ENCODE results near the gene SKAP1. TPM values are rescaled to one million over a fixed set of nuclear protein-coding genes. Genes with fewer than 3 reads are reported as not detected.
A peak's percentile ranks its signal among the peaks of the same experiment; 100 is the strongest.

SKAP1 gene
- total RNA-seq, 1 donor from 2014 or later, result 0.27 TPM

GRCh38 chr17:48357779-48358602 lies 72.0 kb downstream of the SKAP1 start:
- H3K36me3 ChIP-seq, result no peaks in the 10 kb centered on the region
- DNase-seq, result no peak
- H3K4me3 ChIP-seq, result no peak overlapping the region
- peaks cover 98% of the 10 kb centered on the region for H3K27me3 ChIP-seq (ENCODE audit: low read depth)
- TF ChIP-seq, protein P1, sequence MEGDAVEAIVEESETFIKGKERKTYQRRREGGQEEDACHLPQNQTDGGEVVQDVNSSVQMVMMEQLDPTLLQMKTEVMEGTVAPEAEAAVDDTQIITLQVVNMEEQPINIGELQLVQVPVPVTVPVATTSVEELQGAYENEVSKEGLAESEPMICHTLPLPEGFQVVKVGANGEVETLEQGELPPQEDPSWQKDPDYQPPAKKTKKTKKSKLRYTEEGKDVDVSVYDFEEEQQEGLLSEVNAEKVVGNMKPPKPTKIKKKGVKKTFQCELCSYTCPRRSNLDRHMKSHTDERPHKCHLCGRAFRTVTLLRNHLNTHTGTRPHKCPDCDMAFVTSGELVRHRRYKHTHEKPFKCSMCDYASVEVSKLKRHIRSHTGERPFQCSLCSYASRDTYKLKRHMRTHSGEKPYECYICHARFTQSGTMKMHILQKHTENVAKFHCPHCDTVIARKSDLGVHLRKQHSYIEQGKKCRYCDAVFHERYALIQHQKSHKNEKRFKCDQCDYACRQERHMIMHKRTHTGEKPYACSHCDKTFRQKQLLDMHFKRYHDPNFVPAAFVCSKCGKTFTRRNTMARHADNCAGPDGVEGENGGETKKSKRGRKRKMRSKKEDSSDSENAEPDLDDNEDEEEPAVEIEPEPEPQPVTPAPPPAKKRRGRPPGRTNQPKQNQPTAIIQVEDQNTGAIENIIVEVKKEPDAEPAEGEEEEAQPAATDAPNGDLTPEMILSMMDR (IDR thresholded peaks at IDR 0.05; ENCODE audit: borderline replicate concordance), result no peak
- H3K27ac ChIP-seq (replicated peaks), result no peak overlapping the region
- no peaks in the 10 kb centered on the region for H3K9me3 ChIP-seq (replicated peaks)
- intact Hi-C loops (cut with micrococcal nuclease), result no loop called here
- H3K4me1 ChIP-seq, result no peaks in the 10 kb centered on the region

DNA sequence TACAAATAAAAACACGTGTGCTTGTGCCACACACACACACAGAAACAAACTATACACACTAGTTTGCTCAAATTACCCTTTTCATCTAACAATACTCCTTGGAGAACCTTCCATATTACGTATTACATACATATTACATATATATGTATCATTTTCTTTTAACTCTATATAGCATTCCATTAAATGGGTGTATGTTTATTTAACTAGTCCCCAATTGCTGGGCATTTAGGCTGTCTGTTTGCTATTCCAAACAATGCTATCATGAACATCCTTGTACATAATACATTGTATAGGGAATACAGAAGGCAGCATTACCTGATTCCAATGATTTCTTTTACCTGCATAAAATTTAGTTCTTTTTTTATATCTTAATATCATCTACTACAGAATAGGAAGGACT lies 73.1 kb downstream of the SKAP1 start:
- TF ChIP-seq, protein P1 (IDR thresholded peaks at IDR 0.05; ENCODE audit: borderline replicate concordance), result no peak
- no peak overlapping the region for H3K4me3 ChIP-seq
- no peaks in the 10 kb centered on the region for H3K4me1 ChIP-seq
- no peaks in the 10 kb centered on the region for H3K9me3 ChIP-seq (replicated peaks)
- peaks cover 98% of the 10 kb centered on the region for H3K27me3 ChIP-seq (ENCODE audit: low read depth)
- intact Hi-C loops (cut with micrococcal nuclease), result no loop called here
- H3K36me3 ChIP-seq, result no peaks in the 10 kb centered on the region
- DNase-seq, result no peak
- H3K27ac ChIP-seq (replicated peaks), result no peak overlapping the region

- TF ChIP-seq, protein P1 (IDR thresholded peaks at IDR 0.05; ENCODE audit: borderline replicate concordance), result no peak
- H3K36me3 ChIP-seq, result no peaks in the 10 kb centered on the region
- H3K4me1 ChIP-seq, result no peaks in the 10 kb centered on the region
- intact Hi-C loops (cut with micrococcal nuclease), result no loop called here
- no peaks in the 10 kb centered on the region for H3K9me3 ChIP-seq (replicated peaks)
- peaks cover 98% of the 10 kb centered on the region for H3K27me3 ChIP-seq (ENCODE audit: low read depth)
- DNase-seq, result no peak
- H3K27ac ChIP-seq (replicated peaks), result no peak overlapping the region
- no peak overlapping the region for H3K4me3 ChIP-seq
These were observed 77.4 kb downstream of the SKAP1 start for GRCh38 chr17:48352630-48353029.

DNA sequence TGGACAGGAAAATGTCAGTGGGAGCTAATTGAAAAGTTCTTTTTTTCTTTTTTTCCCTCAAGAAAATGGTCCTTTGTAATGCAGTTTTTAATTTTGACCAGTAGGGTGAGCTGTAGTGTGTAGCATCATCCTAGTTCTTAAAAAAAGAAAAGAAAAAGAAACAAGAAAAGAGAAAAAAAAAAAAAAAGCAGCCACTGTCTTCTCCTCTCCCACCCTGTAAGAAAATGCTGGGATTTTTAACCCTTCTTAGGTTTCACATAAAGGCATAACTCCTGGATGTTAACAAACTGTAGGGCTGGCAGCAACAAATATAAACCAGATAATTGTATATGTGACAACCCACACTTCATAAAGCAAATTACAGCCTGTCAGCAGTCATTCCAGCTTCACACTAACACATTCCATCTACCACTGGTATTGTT lies 78.1 kb downstream of the SKAP1 start:
- intact Hi-C loops (cut with micrococcal nuclease), result no loop called here
- Histone ChIP-seq H3K36me3 (no peaks in the 10 kb centered on the region), H3K27me3 (ENCODE audit: low read depth) (peaks cover 98% of the 10 kb centered on the region), H3K4me1 (no peaks in the 10 kb centered on the region), H3K27ac (replicated peaks) (no peak overlapping the region), H3K9me3 (replicated peaks) (no peaks in the 10 kb centered on the region), H3K4me3 (no peak overlapping the region)
- TF ChIP-seq, protein P1 (IDR thresholded peaks at IDR 0.05; ENCODE audit: borderline replicate concordance), result peak; percentile 69
- DNase-seq, result no peak

DNA sequence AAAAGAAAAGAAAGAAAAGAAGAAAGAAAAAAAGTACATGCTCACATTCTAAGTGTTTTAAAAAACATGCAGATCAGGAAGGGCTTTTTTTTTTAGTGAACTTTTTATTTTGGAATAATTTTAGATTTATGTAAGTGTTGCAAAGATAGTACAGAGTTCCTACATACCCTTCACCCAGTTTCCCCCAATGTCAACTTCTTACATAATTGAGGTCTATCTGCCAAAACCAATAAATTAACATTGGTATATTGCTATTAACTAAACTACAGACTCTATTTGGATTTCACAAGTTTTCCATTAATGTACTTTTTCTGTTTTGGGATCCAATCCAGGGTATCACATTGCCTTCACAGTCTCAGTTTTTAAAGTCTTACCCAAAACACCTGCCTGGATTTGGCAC lies 81.7 kb downstream of the SKAP1 start:
- Histone ChIP-seq H3K36me3 (no peaks in the 10 kb centered on the region), H3K27me3 (ENCODE audit: low read depth) (peaks cover 88% of the 10 kb centered on the region), H3K9me3 (replicated peaks) (no peaks in the 10 kb centered on the region), H3K27ac (replicated peaks) (no peak overlapping the region), H3K4me1 (no peaks in the 10 kb centered on the region), H3K4me3 (no peak overlapping the region)
- no peak for DNase-seq
- intact Hi-C loops (cut with micrococcal nuclease), result no loop called here
- TF ChIP-seq, protein P1 (IDR thresholded peaks at IDR 0.05; ENCODE audit: borderline replicate concordance), result no peak
